ENCODE measurements around the gene ABCA8.

DNA sequence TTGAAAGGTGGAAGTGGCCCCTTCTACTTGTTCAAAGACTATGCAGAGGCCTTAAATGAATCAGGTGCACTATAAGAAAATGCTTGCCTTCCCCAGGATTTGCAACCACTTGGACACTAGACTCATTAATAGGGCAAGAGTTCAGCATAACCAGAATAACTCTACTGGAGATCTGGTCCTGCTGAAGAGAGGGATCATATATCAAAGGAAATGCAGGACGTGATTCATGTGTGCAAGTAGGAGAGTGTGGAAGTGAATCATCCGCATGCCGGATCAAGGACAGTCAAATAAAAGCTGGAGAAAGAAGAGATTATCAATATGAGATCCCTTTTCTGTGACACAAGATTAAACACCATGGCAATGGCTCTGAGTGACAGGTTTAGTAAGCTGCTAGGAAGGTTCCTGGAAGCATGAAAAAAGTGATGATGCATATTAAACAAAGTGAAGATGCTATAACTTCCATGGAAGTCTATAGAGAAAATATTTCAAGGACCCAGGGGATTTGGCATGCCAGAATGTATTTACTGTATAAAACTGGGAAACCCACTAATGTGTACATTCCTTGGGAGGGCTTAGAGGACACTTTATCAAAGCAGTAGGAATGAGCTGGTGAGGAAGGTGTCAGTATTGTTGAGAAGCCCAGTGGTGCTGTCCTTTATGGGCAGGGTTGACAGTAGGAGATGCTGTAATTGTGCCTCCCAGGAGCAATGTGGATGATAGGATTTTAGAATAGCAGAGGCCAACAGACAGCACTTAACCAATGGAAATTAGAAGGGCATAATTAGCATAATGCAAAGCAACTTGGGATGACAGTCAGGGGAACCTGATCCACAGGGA, 133.1 kb downstream of the ABCA8 start:
- TF ChIP-seq, protein P1, sequence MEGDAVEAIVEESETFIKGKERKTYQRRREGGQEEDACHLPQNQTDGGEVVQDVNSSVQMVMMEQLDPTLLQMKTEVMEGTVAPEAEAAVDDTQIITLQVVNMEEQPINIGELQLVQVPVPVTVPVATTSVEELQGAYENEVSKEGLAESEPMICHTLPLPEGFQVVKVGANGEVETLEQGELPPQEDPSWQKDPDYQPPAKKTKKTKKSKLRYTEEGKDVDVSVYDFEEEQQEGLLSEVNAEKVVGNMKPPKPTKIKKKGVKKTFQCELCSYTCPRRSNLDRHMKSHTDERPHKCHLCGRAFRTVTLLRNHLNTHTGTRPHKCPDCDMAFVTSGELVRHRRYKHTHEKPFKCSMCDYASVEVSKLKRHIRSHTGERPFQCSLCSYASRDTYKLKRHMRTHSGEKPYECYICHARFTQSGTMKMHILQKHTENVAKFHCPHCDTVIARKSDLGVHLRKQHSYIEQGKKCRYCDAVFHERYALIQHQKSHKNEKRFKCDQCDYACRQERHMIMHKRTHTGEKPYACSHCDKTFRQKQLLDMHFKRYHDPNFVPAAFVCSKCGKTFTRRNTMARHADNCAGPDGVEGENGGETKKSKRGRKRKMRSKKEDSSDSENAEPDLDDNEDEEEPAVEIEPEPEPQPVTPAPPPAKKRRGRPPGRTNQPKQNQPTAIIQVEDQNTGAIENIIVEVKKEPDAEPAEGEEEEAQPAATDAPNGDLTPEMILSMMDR (IDR thresholded peaks at IDR 0.05), result no peak
- TF ChIP-seq POLR2A (IDR thresholded peaks at IDR 0.05), result no peak
